Astrocyte of the cerebellum (primary cell): Measurements from ENCODE around the gene CTNNA3.

Experiments used
- DNase-seq: peaks from one replicate; pipeline ENCODE4 v3.0.0-alpha.2; 2011; ENCODE audit warnings: low read depth
- H3K4me3 ChIP-seq: 2 replicates; pipeline ENCODE4 v1.5.1; 2011; ENCODE audit warnings: mild to moderate bottlenecking, low read depth, low read length, moderate library complexity
- in situ Hi-C: cut with HindIII; loops from 2 replicates; pipeline ENCODE4 v1.10.0; 2017; ENCODE audit warnings: low sequenced_read_pairs
- TF ChIP-seq, protein P1 (sequence below): IDR thresholded peaks from 2 replicates; pipeline ENCODE4 v1.5.1; 2012; ENCODE audit warnings: low read length, low read depth, moderate library complexity, mild to moderate bottlenecking; ENCODE audit errors: missing control alignments

The CTNNA3 gene

GRCh38 chr10:66586897-66587679 lies 1108.9 kb downstream of the CTNNA3 start:
- TF ChIP-seq, protein P1, sequence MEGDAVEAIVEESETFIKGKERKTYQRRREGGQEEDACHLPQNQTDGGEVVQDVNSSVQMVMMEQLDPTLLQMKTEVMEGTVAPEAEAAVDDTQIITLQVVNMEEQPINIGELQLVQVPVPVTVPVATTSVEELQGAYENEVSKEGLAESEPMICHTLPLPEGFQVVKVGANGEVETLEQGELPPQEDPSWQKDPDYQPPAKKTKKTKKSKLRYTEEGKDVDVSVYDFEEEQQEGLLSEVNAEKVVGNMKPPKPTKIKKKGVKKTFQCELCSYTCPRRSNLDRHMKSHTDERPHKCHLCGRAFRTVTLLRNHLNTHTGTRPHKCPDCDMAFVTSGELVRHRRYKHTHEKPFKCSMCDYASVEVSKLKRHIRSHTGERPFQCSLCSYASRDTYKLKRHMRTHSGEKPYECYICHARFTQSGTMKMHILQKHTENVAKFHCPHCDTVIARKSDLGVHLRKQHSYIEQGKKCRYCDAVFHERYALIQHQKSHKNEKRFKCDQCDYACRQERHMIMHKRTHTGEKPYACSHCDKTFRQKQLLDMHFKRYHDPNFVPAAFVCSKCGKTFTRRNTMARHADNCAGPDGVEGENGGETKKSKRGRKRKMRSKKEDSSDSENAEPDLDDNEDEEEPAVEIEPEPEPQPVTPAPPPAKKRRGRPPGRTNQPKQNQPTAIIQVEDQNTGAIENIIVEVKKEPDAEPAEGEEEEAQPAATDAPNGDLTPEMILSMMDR = no peak
- in situ Hi-C loops = no loop called here
- no peak for DNase-seq
- H3K4me3 ChIP-seq = no peak overlapping the region

DNA sequence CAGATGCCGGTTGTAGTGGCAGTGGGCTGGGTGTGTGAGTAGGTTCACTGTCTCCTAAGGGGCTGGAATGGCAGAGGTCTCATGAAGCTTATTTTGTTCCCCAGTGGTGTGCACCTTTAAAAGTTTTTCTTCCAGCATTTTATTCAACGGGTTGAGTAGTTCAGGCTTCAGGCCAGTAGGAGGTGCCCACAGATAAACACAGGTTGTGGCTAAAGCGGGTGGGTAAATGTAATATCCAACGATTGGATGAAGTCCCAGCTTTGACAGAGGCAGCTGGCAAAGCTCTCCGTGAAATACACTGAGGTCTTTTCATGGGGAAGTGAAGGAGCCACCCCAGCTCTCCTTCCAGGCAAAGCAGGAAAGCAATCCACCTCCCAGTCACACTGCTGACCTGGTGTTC lies 1109.9 kb downstream of the CTNNA3 start:
- TF ChIP-seq, protein P1 = peak; percentile 32
- no peak overlapping the region for H3K4me3 ChIP-seq
- in situ Hi-C loops = no loop called here
- DNase-seq = peak; percentile 5

DNA sequence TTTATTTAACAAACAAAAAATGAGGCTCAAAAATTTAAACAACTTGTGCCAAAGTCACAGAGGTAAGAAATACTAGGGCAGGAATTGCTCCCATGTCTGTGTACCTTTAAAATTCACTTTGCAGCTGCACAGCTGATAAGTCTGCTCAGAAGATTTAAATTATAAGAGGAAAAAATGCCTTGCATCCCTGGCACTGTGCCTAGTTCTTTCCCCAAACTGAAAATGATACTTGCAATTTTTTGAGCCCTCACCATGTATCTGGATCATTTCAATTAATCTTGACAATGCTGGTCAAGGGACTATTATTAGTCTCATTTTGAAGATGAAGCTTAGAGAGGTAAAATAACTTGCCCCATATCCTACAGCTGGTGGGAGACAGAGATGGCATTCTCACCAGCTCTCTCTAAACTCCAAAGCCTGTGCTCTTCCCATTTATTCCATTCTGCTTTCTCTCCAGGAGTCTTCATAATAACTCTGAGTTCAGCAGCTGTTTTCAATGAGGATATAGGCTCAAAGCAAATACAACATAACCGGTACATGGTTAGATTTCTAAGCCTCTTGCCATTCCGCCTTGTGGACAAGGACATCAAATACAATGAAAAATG lies 1120.6 kb downstream of the CTNNA3 start:
- TF ChIP-seq, protein P1 = no peak
- H3K4me3 ChIP-seq = no peak overlapping the region
- in situ Hi-C loops = no loop called here
- no peak for DNase-seq

- H3K4me3 ChIP-seq = no peak overlapping the region
- TF ChIP-seq, protein P1 = no peak
- DNase-seq = no peak
- in situ Hi-C loops = no loop called here
Observed at GRCh38 chr10:66572700-66573099, 1123.3 kb downstream of the CTNNA3 start.

DNA sequence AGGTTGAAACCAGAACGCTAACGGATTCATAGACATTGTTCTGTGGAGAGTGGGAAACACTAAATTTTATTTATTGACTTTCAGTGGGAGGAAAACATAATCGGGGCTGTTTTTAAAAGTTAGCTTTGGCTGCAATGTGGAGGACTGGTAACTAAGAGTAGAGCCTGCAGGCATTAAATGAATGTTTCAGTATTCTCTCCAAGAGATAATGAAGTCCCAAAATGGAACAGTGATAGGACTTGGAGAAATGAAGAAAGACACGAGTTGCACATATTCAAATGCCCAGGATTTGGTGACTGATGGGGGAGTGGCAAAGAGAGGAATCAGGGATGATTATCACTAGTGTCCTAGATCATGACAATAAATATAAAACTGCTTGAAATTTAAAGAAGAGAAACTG lies 1130.0 kb downstream of the CTNNA3 start:
- TF ChIP-seq, protein P1 = no peak
- DNase-seq = no peak
- H3K4me3 ChIP-seq = no peak overlapping the region
- in situ Hi-C loops = no loop called here

GRCh38 chr10:66564287-66564686 lies 1131.7 kb downstream of the CTNNA3 start:
- TF ChIP-seq, protein P1 = no peak
- no peak for DNase-seq
- no peak overlapping the region for H3K4me3 ChIP-seq
- in situ Hi-C loops = no loop called here
